ENCODE measurements around the gene KLK15. TPM values are rescaled to one million over a fixed set of nuclear protein-coding genes. Genes with fewer than 3 reads are reported as not detected.

Gene KLK15
- polyA plus RNA-seq = not detected

GRCh38 chr19:50833117-50833801 is at the start of gene KLK15:
TSS of gene KLK15 (minus strand) at chr19:50833574. CDS start at chr19:50831492, 2,082 bp downstream.
- WGBS, 2 donors = 69 to 74% methylated on average over 8 of the region's 8 CpGs
- Histone ChIP-seq H3K4me1 (ENCODE audit: control insufficient read depth in 2 of 2, insufficient read depth in 2 of 2, low read length in 1 of 2) (peaks cover 0 to 5% of the 10 kb centered on the region in 2 donors), H3K27ac (ENCODE audit: low read depth in 2 of 2, low read length in 1 of 2) (no peak within 1 kb of the TSS), H3K36me3 (ENCODE audit: control insufficient read depth in 2 of 2, insufficient read depth in 2 of 2, low read length in 1 of 2) (no peaks in the 10 kb centered on the region), H3K27me3 (ENCODE audit: control insufficient read depth in 1 of 2, insufficient read depth in 2 of 2, low read length in 2 of 2) (no peaks in the 10 kb centered on the region), H3K9me3 (ENCODE audit: control insufficient read depth in 2 of 2, insufficient read depth in 1 of 2, low read depth in 1 of 2, low read length in 1 of 2) (no peaks in the 10 kb centered on the region), H3K4me3 (ENCODE audit: low read depth in 1 of 2, low read length in 2 of 2) (no peak within 1 kb of the TSS)

DNA sequence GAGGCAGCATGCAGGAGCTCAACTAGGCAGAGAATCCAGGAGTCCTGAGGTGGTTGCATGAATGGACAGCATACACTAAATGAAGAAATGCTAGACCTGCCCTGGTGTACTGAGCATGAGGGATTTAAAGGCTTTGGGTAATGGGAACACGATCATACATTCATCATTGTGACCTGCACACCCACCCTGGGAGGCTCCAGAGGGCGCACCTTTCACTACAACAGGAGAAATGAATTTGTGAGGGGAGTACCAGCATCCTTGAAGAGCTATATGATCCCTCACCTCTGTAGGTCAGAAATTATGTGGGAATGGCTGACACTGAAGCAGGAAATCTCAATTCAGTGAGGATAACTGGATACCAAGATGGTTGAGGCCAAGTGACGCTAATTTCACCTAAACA is 48.8 kb upstream of the KLK15 start:
- no peaks in the 10 kb centered on the region for H3K36me3 ChIP-seq (ENCODE audit: control insufficient read depth in 2 of 2, insufficient read depth in 2 of 2, low read length in 1 of 2)
- no peak overlapping the region for H3K27ac ChIP-seq (ENCODE audit: low read depth in 2 of 2, low read length in 1 of 2)
- no peaks in the 10 kb centered on the region for H3K4me1 ChIP-seq (ENCODE audit: control insufficient read depth in 2 of 2, insufficient read depth in 2 of 2, low read length in 1 of 2)
- no peaks in the 10 kb centered on the region for H3K27me3 ChIP-seq (ENCODE audit: control insufficient read depth in 1 of 2, insufficient read depth in 2 of 2, low read length in 2 of 2)
- H3K9me3 ChIP-seq (ENCODE audit: control insufficient read depth in 2 of 2, insufficient read depth in 1 of 2, low read depth in 1 of 2, low read length in 1 of 2) = no peaks in the 10 kb centered on the region
- H3K4me3 ChIP-seq (ENCODE audit: low read depth in 1 of 2, low read length in 2 of 2) = no peak overlapping the region
- 56 to 60% methylated on average over 3 of the region's 3 CpGs for WGBS, 2 donors

- WGBS, 2 donors = 73 to 75% methylated on average over 5 of the region's 5 CpGs
- Histone ChIP-seq H3K27me3 (ENCODE audit: control insufficient read depth in 1 of 2, insufficient read depth in 2 of 2, low read length in 2 of 2) (no peaks in the 10 kb centered on the region), H3K4me3 (ENCODE audit: low read depth in 1 of 2, low read length in 2 of 2) (no peak overlapping the region), H3K4me1 (ENCODE audit: control insufficient read depth in 2 of 2, insufficient read depth in 2 of 2, low read length in 1 of 2) (no peaks in the 10 kb centered on the region), H3K27ac (ENCODE audit: low read depth in 2 of 2, low read length in 1 of 2) (no peak overlapping the region), H3K36me3 (ENCODE audit: control insufficient read depth in 2 of 2, insufficient read depth in 2 of 2, low read length in 1 of 2) (no peaks in the 10 kb centered on the region), H3K9me3 (ENCODE audit: control insufficient read depth in 2 of 2, insufficient read depth in 1 of 2, low read depth in 1 of 2, low read length in 1 of 2) (no peaks in the 10 kb centered on the region)
Observed at GRCh38 chr19:50880241-50880640, 46.9 kb upstream of the KLK15 start.

GRCh38 chr19:50878851-50879250 is 45.5 kb upstream of the KLK15 start:
- no peak overlapping the region for H3K4me3 ChIP-seq (ENCODE audit: low read depth in 1 of 2, low read length in 2 of 2)
- no peaks in the 10 kb centered on the region for H3K27me3 ChIP-seq (ENCODE audit: control insufficient read depth in 1 of 2, insufficient read depth in 2 of 2, low read length in 2 of 2)
- no peaks in the 10 kb centered on the region for H3K36me3 ChIP-seq (ENCODE audit: control insufficient read depth in 2 of 2, insufficient read depth in 2 of 2, low read length in 1 of 2)
- H3K4me1 ChIP-seq (ENCODE audit: control insufficient read depth in 2 of 2, insufficient read depth in 2 of 2, low read length in 1 of 2) = no peaks in the 10 kb centered on the region
- H3K9me3 ChIP-seq (ENCODE audit: control insufficient read depth in 2 of 2, insufficient read depth in 1 of 2, low read depth in 1 of 2, low read length in 1 of 2) = no peaks in the 10 kb centered on the region
- 59 to 61% methylated on average over 5 of the region's 5 CpGs for WGBS, 2 donors
- H3K27ac ChIP-seq (ENCODE audit: low read depth in 2 of 2, low read length in 1 of 2) = no peak overlapping the region

GRCh38 chr19:50877338-50877737 is 44.0 kb upstream of the KLK15 start:
- no peak overlapping the region for H3K27ac ChIP-seq (ENCODE audit: low read depth in 2 of 2, low read length in 1 of 2)
- 31 to 35% methylated on average over 8 of the region's 8 CpGs for WGBS, 2 donors

DNA sequence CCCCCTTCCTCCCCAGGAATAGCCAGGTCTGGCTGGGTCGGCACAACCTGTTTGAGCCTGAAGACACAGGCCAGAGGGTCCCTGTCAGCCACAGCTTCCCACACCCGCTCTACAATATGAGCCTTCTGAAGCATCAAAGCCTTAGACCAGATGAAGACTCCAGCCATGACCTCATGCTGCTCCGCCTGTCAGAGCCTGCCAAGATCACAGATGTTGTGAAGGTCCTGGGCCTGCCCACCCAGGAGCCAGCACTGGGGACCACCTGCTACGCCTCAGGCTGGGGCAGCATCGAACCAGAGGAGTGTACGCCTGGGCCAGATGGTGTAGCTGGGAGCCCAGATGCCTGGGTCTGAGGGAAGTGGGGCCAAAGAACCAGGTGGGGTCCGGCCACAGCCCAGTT is 43.1 kb upstream of the KLK15 start:
- Histone ChIP-seq H3K36me3 (ENCODE audit: control insufficient read depth in 2 of 2, insufficient read depth in 2 of 2, low read length in 1 of 2) (no peaks in the 10 kb centered on the region), H3K9me3 (ENCODE audit: control insufficient read depth in 2 of 2, insufficient read depth in 1 of 2, low read depth in 1 of 2, low read length in 1 of 2) (no peaks in the 10 kb centered on the region), H3K4me1 (ENCODE audit: control insufficient read depth in 2 of 2, insufficient read depth in 2 of 2, low read length in 1 of 2) (no peaks in the 10 kb centered on the region), H3K27ac (ENCODE audit: low read depth in 2 of 2, low read length in 1 of 2) (no peak overlapping the region), H3K27me3 (ENCODE audit: control insufficient read depth in 1 of 2, insufficient read depth in 2 of 2, low read length in 2 of 2) (no peaks in the 10 kb centered on the region), H3K4me3 (ENCODE audit: low read depth in 1 of 2, low read length in 2 of 2) (no peak overlapping the region)
- WGBS, 2 donors = 61 to 78% methylated on average over 7 of the region's 7 CpGs

More at GRCh38 chr19:50877338-50877737, 44.0 kb upstream of the KLK15 start:
- no peaks in the 10 kb centered on the region for H3K27me3 ChIP-seq (ENCODE audit: control insufficient read depth in 1 of 2, insufficient read depth in 2 of 2, low read length in 2 of 2)
- H3K9me3 ChIP-seq (ENCODE audit: control insufficient read depth in 2 of 2, insufficient read depth in 1 of 2, low read depth in 1 of 2, low read length in 1 of 2) = no peaks in the 10 kb centered on the region
- no peak overlapping the region for H3K4me3 ChIP-seq (ENCODE audit: low read depth in 1 of 2, low read length in 2 of 2)
- no peaks in the 10 kb centered on the region for H3K4me1 ChIP-seq (ENCODE audit: control insufficient read depth in 2 of 2, insufficient read depth in 2 of 2, low read length in 1 of 2)
- no peaks in the 10 kb centered on the region for H3K36me3 ChIP-seq (ENCODE audit: control insufficient read depth in 2 of 2, insufficient read depth in 2 of 2, low read length in 1 of 2)

- Histone ChIP-seq H3K36me3 (ENCODE audit: control insufficient read depth in 2 of 2, insufficient read depth in 2 of 2, low read length in 1 of 2) (no peaks in the 10 kb centered on the region), H3K27me3 (ENCODE audit: control insufficient read depth in 1 of 2, insufficient read depth in 2 of 2, low read length in 2 of 2) (no peaks in the 10 kb centered on the region), H3K27ac (ENCODE audit: low read depth in 2 of 2, low read length in 1 of 2) (no peak overlapping the region), H3K4me1 (ENCODE audit: control insufficient read depth in 2 of 2, insufficient read depth in 2 of 2, low read length in 1 of 2) (no peaks in the 10 kb centered on the region), H3K9me3 (ENCODE audit: control insufficient read depth in 2 of 2, insufficient read depth in 1 of 2, low read depth in 1 of 2, low read length in 1 of 2) (no peaks in the 10 kb centered on the region), H3K4me3 (ENCODE audit: low read depth in 1 of 2, low read length in 2 of 2) (no peak overlapping the region)
- WGBS, 2 donors = 39 to 42% methylated on average over 5 to 9 of the region's 9 CpGs
Observed at GRCh38 chr19:50875795-50876422, 42.5 kb upstream of the KLK15 start.

- H3K4me1 ChIP-seq (ENCODE audit: control insufficient read depth in 2 of 2, insufficient read depth in 2 of 2, low read length in 1 of 2) = no peaks in the 10 kb centered on the region
- no peaks in the 10 kb centered on the region for H3K36me3 ChIP-seq (ENCODE audit: control insufficient read depth in 2 of 2, insufficient read depth in 2 of 2, low read length in 1 of 2)
- H3K9me3 ChIP-seq (ENCODE audit: control insufficient read depth in 2 of 2, insufficient read depth in 1 of 2, low read depth in 1 of 2, low read length in 1 of 2) = no peaks in the 10 kb centered on the region
- no peaks in the 10 kb centered on the region for H3K27me3 ChIP-seq (ENCODE audit: control insufficient read depth in 1 of 2, insufficient read depth in 2 of 2, low read length in 2 of 2)
- WGBS, 2 donors = 73 to 80% methylated on average over 5 of the region's 5 CpGs
- H3K27ac ChIP-seq (ENCODE audit: low read depth in 2 of 2, low read length in 1 of 2) = no peak overlapping the region
- H3K4me3 ChIP-seq (ENCODE audit: low read depth in 1 of 2, low read length in 2 of 2) = no peak overlapping the region
Observed at GRCh38 chr19:50874211-50874610, 40.8 kb upstream of the KLK15 start.

- no peaks in the 10 kb centered on the region for H3K36me3 ChIP-seq (ENCODE audit: control insufficient read depth in 2 of 2, insufficient read depth in 2 of 2, low read length in 1 of 2)
- no peak within 1 kb of the TSS for H3K4me3 ChIP-seq (ENCODE audit: low read depth in 1 of 2, low read length in 2 of 2)
- no peaks in the 10 kb centered on the region for H3K9me3 ChIP-seq (ENCODE audit: control insufficient read depth in 2 of 2, insufficient read depth in 1 of 2, low read depth in 1 of 2, low read length in 1 of 2)
- no peaks in the 10 kb centered on the region for H3K27me3 ChIP-seq (ENCODE audit: control insufficient read depth in 1 of 2, insufficient read depth in 2 of 2, low read length in 2 of 2)
- 69 to 70% methylated on average over 3 of the region's 3 CpGs for WGBS, 2 donors
- no peaks in the 10 kb centered on the region for H3K4me1 ChIP-seq (ENCODE audit: control insufficient read depth in 2 of 2, insufficient read depth in 2 of 2, low read length in 1 of 2)
- no peak within 1 kb of the TSS for H3K27ac ChIP-seq (ENCODE audit: low read depth in 2 of 2, low read length in 1 of 2)
Observed at GRCh38 chr19:50873056-50873455, 39.7 kb upstream of the KLK15 start, which contains the start of gene KLK2. TSS of gene KLK2 (plus strand) at chr19:50873439. CDS start at chr19:50873474, 35 bp downstream.

Measured in esophagus (tissue), 2 donors.